Lung (tissue), 12 donors: Measurements from ENCODE around the gene ADAMTS14. TPM values are rescaled to one million over a fixed set of nuclear protein-coding genes. Genes with fewer than 3 reads are reported as not detected.

ENCODE experiments used
- ATAC-seq: fragments of 200-7000 bp; cut with Tn5 transposase; one replicate; pipeline ENCODE4 v1.9.1; 2020; ENCODE audit warnings: moderate number of reproducible peaks; ENCODE audit not compliant: insufficient read depth, low FRiP score
- DNase-seq, 3 donors: peaks; one replicate each; pipeline ENCODE4 v3.0.0-alpha.2; 2013 to 2017
- H3K27ac ChIP-seq, 2 donors: one replicate each; pipeline ENCODE4 v1.5.1; 2013; ENCODE audit warnings: mild to moderate bottlenecking in 2 of 2, moderate library complexity in 2 of 2, control low read depth in 1 of 2, inconsistent platforms in 1 of 2, low read depth in 1 of 2, low read length in 1 of 2
- H3K27me3 ChIP-seq, 3 donors: one replicate each; pipeline ENCODE4 v1.5.1; 2013; ENCODE audit warnings: low read length in 2 of 3; ENCODE audit not compliant: control insufficient read depth in 3 of 3, insufficient read depth in 3 of 3
- H3K36me3 ChIP-seq, 4 donors: one replicate each; pipeline ENCODE4 v1.5.1; 2013; ENCODE audit warnings: low read length in 4 of 4, mild to moderate bottlenecking in 1 of 4, moderate library complexity in 1 of 4; ENCODE audit not compliant: control insufficient read depth in 4 of 4, insufficient read depth in 4 of 4
- H3K4me1 ChIP-seq, 5 donors: one replicate each; pipeline ENCODE4 v1.5.1; 2013; ENCODE audit warnings: low read length in 5 of 5, mild to moderate bottlenecking in 2 of 5, moderate library complexity in 1 of 5; ENCODE audit not compliant: control insufficient read depth in 5 of 5, insufficient read depth in 5 of 5
- H3K4me3 ChIP-seq: one replicate; pipeline ENCODE4 v1.5.1; 2013; ENCODE audit warnings: mild to moderate bottlenecking, control low read depth, moderate library complexity
- H3K9ac ChIP-seq, 2 donors: one replicate each; pipeline ENCODE4 v1.5.1; 2013; ENCODE audit warnings: low read length in 2 of 2, control low read depth in 1 of 2; ENCODE audit not compliant: insufficient read depth in 1 of 2
- H3K9me3 ChIP-seq, 4 donors: one replicate each; pipeline ENCODE4 v1.5.1; 2013; ENCODE audit warnings: low read length in 3 of 4, mild to moderate bottlenecking in 1 of 4, moderate library complexity in 1 of 4; ENCODE audit not compliant: control insufficient read depth in 4 of 4, insufficient read depth in 3 of 4
- WGBS, 2 donors: extraction: QIAGEN DNeasy Blood & Tissue Kit; methylation state at CpG; one replicate each; pipeline ENCODE4 v1.1.7; 2013; 5-methylcytosine and 5-hydroxymethylcytosine counted together
- polyA plus RNA-seq, 2 donors: library from polyadenylated mRNA; stranded (reverse); fragments of 200-250 nt; gene quantifications; one replicate each; pipeline ENCODE4 v1.2.1, GENCODE V29; 2013
- total RNA-seq, 2 donors: library from RNA; depleted of rRNA in 1 of 2; stranded (reverse); fragments of >200 nt in 1 of 2; gene quantifications; one replicate each; pipeline ENCODE4 v1.2.1, GENCODE V29; 2014 to 2021
- TF ChIP-seq, protein P1 (sequence below): IDR thresholded peaks from 2 replicates; pipeline ENCODE4 v1.5.1; 2012; ENCODE audit warnings: mild to moderate bottlenecking; ENCODE audit errors: control extremely low read depth, extremely low read depth
- donor health status: control.
- donor health status: control.
- donor health status: Bipolar disorder and iron deficiency.
- donor health status: healthy.
- donor health status: DM: yes; HTN: yes; CAD: no.

The ADAMTS14 gene
- total and polyA plus RNA-seq, 4 donors: 0.47 to 3.9 (median 1.2) TPM

GRCh38 chr10:70747192-70747965 lies 75.1 kb downstream of the ADAMTS14 start:
- no peak for DNase-seq

GRCh38 chr10:70748305-70748704 lies 76.0 kb downstream of the ADAMTS14 start:
- 93 to 100% methylated on average over 3 of the region's 3 CpGs for WGBS, 2 donors
- no peak overlapping the region for H3K4me3 ChIP-seq
- peaks cover 0 to 3% (median 0%) of the 10 kb centered on the region in 4 donors for H3K9me3 ChIP-seq
- no peak for DNase-seq
- H3K4me1 ChIP-seq: peaks cover 0 to 20% (median 6%) of the 10 kb centered on the region in 5 donors
- no peaks in the 10 kb centered on the region for H3K36me3 ChIP-seq
- H3K27me3 ChIP-seq: no peaks in the 10 kb centered on the region
- TF ChIP-seq, protein P1, sequence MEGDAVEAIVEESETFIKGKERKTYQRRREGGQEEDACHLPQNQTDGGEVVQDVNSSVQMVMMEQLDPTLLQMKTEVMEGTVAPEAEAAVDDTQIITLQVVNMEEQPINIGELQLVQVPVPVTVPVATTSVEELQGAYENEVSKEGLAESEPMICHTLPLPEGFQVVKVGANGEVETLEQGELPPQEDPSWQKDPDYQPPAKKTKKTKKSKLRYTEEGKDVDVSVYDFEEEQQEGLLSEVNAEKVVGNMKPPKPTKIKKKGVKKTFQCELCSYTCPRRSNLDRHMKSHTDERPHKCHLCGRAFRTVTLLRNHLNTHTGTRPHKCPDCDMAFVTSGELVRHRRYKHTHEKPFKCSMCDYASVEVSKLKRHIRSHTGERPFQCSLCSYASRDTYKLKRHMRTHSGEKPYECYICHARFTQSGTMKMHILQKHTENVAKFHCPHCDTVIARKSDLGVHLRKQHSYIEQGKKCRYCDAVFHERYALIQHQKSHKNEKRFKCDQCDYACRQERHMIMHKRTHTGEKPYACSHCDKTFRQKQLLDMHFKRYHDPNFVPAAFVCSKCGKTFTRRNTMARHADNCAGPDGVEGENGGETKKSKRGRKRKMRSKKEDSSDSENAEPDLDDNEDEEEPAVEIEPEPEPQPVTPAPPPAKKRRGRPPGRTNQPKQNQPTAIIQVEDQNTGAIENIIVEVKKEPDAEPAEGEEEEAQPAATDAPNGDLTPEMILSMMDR: no peak
- ATAC-seq: no peak
- no peak overlapping the region for H3K9ac ChIP-seq
- H3K27ac ChIP-seq: no peak overlapping the region

More at GRCh38 chr10:70747192-70747965, 75.1 kb downstream of the ADAMTS14 start:
- Histone ChIP-seq H3K4me3 (no peak overlapping the region), H3K27me3 (no peaks in the 10 kb centered on the region), H3K4me1 (peaks cover 2 to 30% (median 13%) of the 10 kb centered on the region in 5 donors), H3K27ac (no peak overlapping the region), H3K36me3 (no peaks in the 10 kb centered on the region), H3K9me3 (peaks cover 0 to 3% (median 0%) of the 10 kb centered on the region in 4 donors), H3K9ac (no peak overlapping the region)
- TF ChIP-seq, protein P1: no peak
- no peak for ATAC-seq
- WGBS, 2 donors: 90 to 91% methylated on average over 15 of the region's 15 CpGs

GRCh38 chr10:70748801-70749573 lies 76.7 kb downstream of the ADAMTS14 start:
- H3K9me3 ChIP-seq: peaks cover 0 to 3% (median 0%) of the 10 kb centered on the region in 4 donors
- no peak overlapping the region for H3K9ac ChIP-seq
- peaks cover 0 to 14% (median 0%) of the 10 kb centered on the region in 5 donors for H3K4me1 ChIP-seq
- no peak for DNase-seq
- TF ChIP-seq, protein P1: no peak
- no peaks in the 10 kb centered on the region for H3K27me3 ChIP-seq
- no peaks in the 10 kb centered on the region for H3K36me3 ChIP-seq
- 95 to 98% methylated on average over 10 of the region's 10 CpGs for WGBS, 2 donors
- no peak overlapping the region for H3K4me3 ChIP-seq
- no peak for ATAC-seq
- no peak overlapping the region for H3K27ac ChIP-seq
